Measurements from ENCODE around the gene ERN1. TPM values are rescaled to one million over a fixed set of nuclear protein-coding genes. Genes with fewer than 3 reads are reported as not detected.

Gene ERN1
- polyA plus RNA-seq, 4 donors, result 2.2 to 11.3 (median 6.5) TPM

DNA sequence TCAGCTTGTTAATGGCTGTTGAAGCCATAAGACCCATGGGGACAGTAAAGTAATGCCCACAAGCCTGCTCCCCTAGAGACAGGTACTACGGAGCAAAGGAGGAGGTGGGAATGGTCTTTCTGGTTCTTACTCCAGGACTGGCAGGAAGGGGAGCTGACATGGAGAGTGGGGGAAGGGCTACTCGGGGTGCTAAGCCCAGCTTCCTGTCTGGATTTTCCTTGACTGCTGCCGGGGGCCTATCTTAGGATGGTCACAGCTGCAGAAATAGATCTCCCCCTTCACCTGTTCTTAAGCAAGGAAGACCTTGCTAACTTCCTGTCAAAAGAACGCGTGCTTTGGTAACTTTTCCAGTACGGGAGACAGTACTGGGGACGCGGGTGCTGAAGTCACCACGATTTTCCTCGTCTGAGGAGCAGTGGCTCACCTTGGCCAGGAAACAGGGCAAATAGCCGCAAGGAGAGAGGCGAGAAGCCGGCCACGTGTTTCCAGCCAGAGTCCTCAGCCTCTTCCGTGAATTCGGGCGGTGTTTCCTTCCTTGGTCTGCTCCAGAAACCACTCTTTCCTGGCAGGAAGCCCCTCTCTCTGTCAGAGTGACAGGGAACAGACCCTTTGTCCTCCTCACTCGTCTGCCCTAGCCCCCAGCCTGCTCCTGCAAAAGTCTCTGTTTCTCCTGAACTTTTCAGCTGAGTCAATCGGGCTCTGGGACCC, 132.4 kb downstream of the ERN1 start:
- Histone ChIP-seq H3K9me3 (ENCODE audit: control insufficient read depth in 2 of 2, insufficient read depth in 1 of 2, low read depth in 1 of 2, low read length in 1 of 2) (no peaks in the 10 kb centered on the region), H3K4me3 (ENCODE audit: low read depth in 1 of 3, low read length in 3 of 3) (peak overlapping the region in 2 of 3 donors; percentile 62 to 72), H3K27me3 (ENCODE audit: control insufficient read depth in 3 of 3, insufficient read depth in 3 of 3, low read length in 3 of 3) (peaks cover 0 to 21% (median 0%) of the 10 kb centered on the region in 3 donors), H3K36me3 (ENCODE audit: control insufficient read depth in 3 of 3, insufficient read depth in 2 of 3, low read depth in 1 of 3, low read length in 3 of 3) (no peaks in the 10 kb centered on the region), H3K27ac (ENCODE audit: low read depth in 1 of 3, low read length in 2 of 3) (no peak overlapping the region), H3K4me1 (ENCODE audit: control insufficient read depth in 3 of 3, insufficient read depth in 2 of 3, low read depth in 1 of 3, low read length in 2 of 3) (peaks cover 0 to 12% (median 4%) of the 10 kb centered on the region in 3 donors)
- WGBS, 3 donors, result 20 to 23% (median 20%) methylated on average over 19 of the region's 19 CpGs
- FAIRE-seq, result no peak
- no peak for DNase-seq

GRCh38 chr17:63996430-63997182, 133.3 kb downstream of the ERN1 start:
- H3K4me1 ChIP-seq (ENCODE audit: control insufficient read depth in 3 of 3, insufficient read depth in 2 of 3, low read depth in 1 of 3, low read length in 2 of 3), result peaks cover 0 to 12% (median 4%) of the 10 kb centered on the region in 3 donors
- WGBS, 3 donors, result 89 to 93% (median 90%) methylated on average over 11 of the region's 11 CpGs
- DNase-seq, result no peak
- no peak overlapping the region for H3K27ac ChIP-seq (ENCODE audit: low read depth in 1 of 3, low read length in 2 of 3)
- no peaks in the 10 kb centered on the region for H3K36me3 ChIP-seq (ENCODE audit: control insufficient read depth in 3 of 3, insufficient read depth in 2 of 3, low read depth in 1 of 3, low read length in 3 of 3)
- no peak overlapping the region for H3K4me3 ChIP-seq (ENCODE audit: low read depth in 1 of 3, low read length in 3 of 3)
- FAIRE-seq, result no peak
- peaks cover 0 to 28% (median 0%) of the 10 kb centered on the region in 3 donors for H3K27me3 ChIP-seq (ENCODE audit: control insufficient read depth in 3 of 3, insufficient read depth in 3 of 3, low read length in 3 of 3)
- no peaks in the 10 kb centered on the region for H3K9me3 ChIP-seq (ENCODE audit: control insufficient read depth in 2 of 2, insufficient read depth in 1 of 2, low read depth in 1 of 2, low read length in 1 of 2)

DNA sequence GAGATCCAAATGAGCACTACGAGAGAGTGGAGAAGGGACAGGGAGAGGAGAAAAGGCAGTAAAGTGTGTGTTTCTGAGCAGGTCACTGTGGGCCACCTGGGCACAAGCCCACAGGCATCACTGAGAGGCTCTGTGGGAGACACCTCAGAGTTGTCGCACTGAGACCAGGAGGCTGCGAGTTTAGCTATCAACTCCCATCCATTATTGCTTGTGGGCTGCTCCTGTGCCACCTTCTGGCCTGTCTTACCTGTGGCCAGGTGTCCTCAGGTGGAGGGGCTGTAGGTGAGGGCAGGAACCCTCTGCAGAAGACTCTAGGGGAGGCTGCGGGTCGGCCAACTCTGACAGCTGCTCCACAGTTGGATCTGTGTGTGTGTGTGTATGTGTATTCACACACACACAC, 134.3 kb downstream of the ERN1 start:
- H3K27me3 ChIP-seq (ENCODE audit: control insufficient read depth in 3 of 3, insufficient read depth in 3 of 3, low read length in 3 of 3), result peaks cover 0 to 34% (median 0%) of the 10 kb centered on the region in 3 donors
- no peaks in the 10 kb centered on the region for H3K36me3 ChIP-seq (ENCODE audit: control insufficient read depth in 3 of 3, insufficient read depth in 2 of 3, low read depth in 1 of 3, low read length in 3 of 3)
- no peak for FAIRE-seq
- DNase-seq, result no peak
- no peaks in the 10 kb centered on the region for H3K9me3 ChIP-seq (ENCODE audit: control insufficient read depth in 2 of 2, insufficient read depth in 1 of 2, low read depth in 1 of 2, low read length in 1 of 2)
- H3K4me1 ChIP-seq (ENCODE audit: control insufficient read depth in 3 of 3, insufficient read depth in 2 of 3, low read depth in 1 of 3, low read length in 2 of 3), result peaks cover 0 to 13% (median 4%) of the 10 kb centered on the region in 3 donors
- WGBS, 3 donors, result 85 to 94% (median 88%) methylated on average over 5 of the region's 5 CpGs
- no peak overlapping the region for H3K4me3 ChIP-seq (ENCODE audit: low read depth in 1 of 3, low read length in 3 of 3)
- no peak overlapping the region for H3K27ac ChIP-seq (ENCODE audit: low read depth in 1 of 3, low read length in 2 of 3)

GRCh38 chr17:63993368-63993985, 136.5 kb downstream of the ERN1 start:
- peaks cover 0 to 15% (median 1%) of the 10 kb centered on the region in 3 donors for H3K4me1 ChIP-seq (ENCODE audit: control insufficient read depth in 3 of 3, insufficient read depth in 2 of 3, low read depth in 1 of 3, low read length in 2 of 3)
- 60 to 78% (median 61%) methylated on average over 3 of the region's 3 CpGs for WGBS, 3 donors
- no peaks in the 10 kb centered on the region for H3K36me3 ChIP-seq (ENCODE audit: control insufficient read depth in 3 of 3, insufficient read depth in 2 of 3, low read depth in 1 of 3, low read length in 3 of 3)
- H3K27ac ChIP-seq (ENCODE audit: low read depth in 1 of 3, low read length in 2 of 3), result no peak overlapping the region
- FAIRE-seq (no peak), DNase-seq (no peak)
- H3K27me3 ChIP-seq (ENCODE audit: control insufficient read depth in 3 of 3, insufficient read depth in 3 of 3, low read length in 3 of 3), result peaks cover 0 to 37% (median 0%) of the 10 kb centered on the region in 3 donors
- H3K9me3 ChIP-seq (ENCODE audit: control insufficient read depth in 2 of 2, insufficient read depth in 1 of 2, low read depth in 1 of 2, low read length in 1 of 2), result no peaks in the 10 kb centered on the region
- H3K4me3 ChIP-seq (ENCODE audit: low read depth in 1 of 3, low read length in 3 of 3), result no peak overlapping the region

GRCh38 chr17:63991611-63992010, 138.3 kb downstream of the ERN1 start:
- DNase-seq (no peak), FAIRE-seq (no peak)
- H3K27ac ChIP-seq (ENCODE audit: low read depth in 1 of 3, low read length in 2 of 3), result no peak overlapping the region
- no peak overlapping the region for H3K4me3 ChIP-seq (ENCODE audit: low read depth in 1 of 3, low read length in 3 of 3)
- H3K9me3 ChIP-seq (ENCODE audit: control insufficient read depth in 2 of 2, insufficient read depth in 1 of 2, low read depth in 1 of 2, low read length in 1 of 2), result no peaks in the 10 kb centered on the region
- H3K4me1 ChIP-seq (ENCODE audit: control insufficient read depth in 3 of 3, insufficient read depth in 2 of 3, low read depth in 1 of 3, low read length in 2 of 3), result peaks cover 0 to 14% (median 0%) of the 10 kb centered on the region in 3 donors
- 76 to 87% (median 85%) methylated on average over 11 of the region's 11 CpGs for WGBS, 3 donors
- H3K27me3 ChIP-seq (ENCODE audit: control insufficient read depth in 3 of 3, insufficient read depth in 3 of 3, low read length in 3 of 3), result peaks cover 0 to 23% (median 0%) of the 10 kb centered on the region in 3 donors
- H3K36me3 ChIP-seq (ENCODE audit: control insufficient read depth in 3 of 3, insufficient read depth in 2 of 3, low read depth in 1 of 3, low read length in 3 of 3), result no peaks in the 10 kb centered on the region

- Histone ChIP-seq H3K36me3 (ENCODE audit: control insufficient read depth in 3 of 3, insufficient read depth in 2 of 3, low read depth in 1 of 3, low read length in 3 of 3) (no peaks in the 10 kb centered on the region), H3K4me1 (ENCODE audit: control insufficient read depth in 3 of 3, insufficient read depth in 2 of 3, low read depth in 1 of 3, low read length in 2 of 3) (peaks cover 0 to 14% (median 0%) of the 10 kb centered on the region in 3 donors), H3K27me3 (ENCODE audit: control insufficient read depth in 3 of 3, insufficient read depth in 3 of 3, low read length in 3 of 3) (peaks cover 0 to 21% (median 0%) of the 10 kb centered on the region in 3 donors), H3K9me3 (ENCODE audit: control insufficient read depth in 2 of 2, insufficient read depth in 1 of 2, low read depth in 1 of 2, low read length in 1 of 2) (peaks cover 0 to 4% of the 10 kb centered on the region in 2 donors), H3K27ac (ENCODE audit: low read depth in 1 of 3, low read length in 2 of 3) (no peak overlapping the region), H3K4me3 (ENCODE audit: low read depth in 1 of 3, low read length in 3 of 3) (no peak overlapping the region)
- 83 to 88% (median 84%) methylated on average over 21 of the region's 21 CpGs for WGBS, 3 donors
- FAIRE-seq (no peak), DNase-seq (no peak)
These were observed 140.2 kb downstream of the ERN1 start for GRCh38 chr17:63989622-63990345.
